Transverse colon (tissue), 4 donors: ENCODE data around the gene MFAP3L.

Source experiments
- POLR2A ChIP-seq: fragments of 450-650 bp; IDR thresholded peaks from one replicate; pipeline ENCODE4 v1.6.1; 2016; ENCODE audit warnings: antibody characterized with exemption, mild to moderate bottlenecking, moderate library complexity
- POLR2AphosphoS5 ChIP-seq, 3 donors: sonication (generic); formaldehyde crosslinking; IDR thresholded peaks; one replicate each; pipeline ENCODE4 v1.6.1; 2016; ENCODE audit warnings: antibody characterized with exemption in 3 of 3
- TF ChIP-seq, protein P1 (sequence below), 5 experiments: fragments of 200-600 bp in 3 of 5; fragments of 450-650 bp in 2 of 5; sonication (generic) in 3 of 5; IDR thresholded peaks; 1 replicate in 2 of 5; 2 replicates in 3 of 5; pipeline ENCODE4 v1.5.1; 2016 to 2017; ENCODE audit warnings: antibody characterized with exemption in 5 of 5, inconsistent platforms in 3 of 5, mild to moderate bottlenecking in 2 of 5, moderate library complexity in 1 of 5

DNA sequence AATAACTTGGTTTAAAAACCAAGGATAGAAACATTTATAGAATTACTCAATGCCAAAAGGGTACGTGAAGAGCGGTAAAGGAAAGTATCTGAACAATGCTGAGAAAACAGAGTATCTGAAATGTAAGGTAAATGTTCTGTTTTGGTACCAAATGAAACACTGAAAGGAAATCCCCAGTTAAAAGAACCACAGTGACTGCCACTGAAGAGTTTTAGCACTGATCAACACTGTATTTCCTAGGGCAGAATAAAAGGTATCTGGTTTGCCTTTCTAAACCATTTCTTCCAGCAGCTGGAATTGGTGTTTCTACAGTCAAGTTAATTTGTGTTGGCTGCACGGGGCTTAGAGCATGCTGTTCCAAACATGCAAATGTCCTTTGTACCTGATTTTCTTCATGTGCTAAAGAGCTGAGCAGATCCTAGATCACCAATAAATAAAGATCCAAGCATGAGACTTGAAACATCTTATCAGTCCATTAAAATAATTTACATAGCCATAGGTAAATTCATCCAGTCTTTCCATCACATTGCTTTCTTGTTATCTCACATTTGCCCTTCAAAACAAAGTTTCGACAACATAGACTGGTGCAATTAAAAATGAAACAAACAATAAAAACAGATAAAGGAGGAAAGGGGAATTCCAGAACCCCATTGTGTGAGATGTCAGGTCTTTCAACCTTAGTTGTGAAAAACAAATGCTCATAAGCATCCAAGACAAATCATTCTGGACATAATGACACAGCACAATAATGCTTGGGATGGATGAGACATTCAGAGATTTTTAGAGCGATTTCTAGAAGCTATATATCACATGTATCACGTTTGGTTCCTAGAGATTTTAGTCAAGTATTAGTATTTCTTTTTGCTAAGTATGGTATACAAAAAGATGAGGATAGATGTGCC lies 38.6 kb downstream of the MFAP3L start:
- TF ChIP-seq, protein P1, sequence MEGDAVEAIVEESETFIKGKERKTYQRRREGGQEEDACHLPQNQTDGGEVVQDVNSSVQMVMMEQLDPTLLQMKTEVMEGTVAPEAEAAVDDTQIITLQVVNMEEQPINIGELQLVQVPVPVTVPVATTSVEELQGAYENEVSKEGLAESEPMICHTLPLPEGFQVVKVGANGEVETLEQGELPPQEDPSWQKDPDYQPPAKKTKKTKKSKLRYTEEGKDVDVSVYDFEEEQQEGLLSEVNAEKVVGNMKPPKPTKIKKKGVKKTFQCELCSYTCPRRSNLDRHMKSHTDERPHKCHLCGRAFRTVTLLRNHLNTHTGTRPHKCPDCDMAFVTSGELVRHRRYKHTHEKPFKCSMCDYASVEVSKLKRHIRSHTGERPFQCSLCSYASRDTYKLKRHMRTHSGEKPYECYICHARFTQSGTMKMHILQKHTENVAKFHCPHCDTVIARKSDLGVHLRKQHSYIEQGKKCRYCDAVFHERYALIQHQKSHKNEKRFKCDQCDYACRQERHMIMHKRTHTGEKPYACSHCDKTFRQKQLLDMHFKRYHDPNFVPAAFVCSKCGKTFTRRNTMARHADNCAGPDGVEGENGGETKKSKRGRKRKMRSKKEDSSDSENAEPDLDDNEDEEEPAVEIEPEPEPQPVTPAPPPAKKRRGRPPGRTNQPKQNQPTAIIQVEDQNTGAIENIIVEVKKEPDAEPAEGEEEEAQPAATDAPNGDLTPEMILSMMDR (IDR thresholded peaks at IDR 0.05), result no peak
- no peak for TF ChIP-seq POLR2A
- no peak for TF ChIP-seq POLR2AphosphoS5 (IDR thresholded peaks at IDR 0.05)
